ENCODE measurements around the gene ZNF333.
"Not testable (repeated sequence)": the region's sequence is repeated elsewhere in the genome, so short reads cannot be mapped to it uniquely, and the experiment has no call there.

The ZNF333 gene

GRCh38 chr19:14700711-14701375 lies 11.0 kb downstream of the ZNF333 start:
- FAIRE-seq: no peak

DNA sequence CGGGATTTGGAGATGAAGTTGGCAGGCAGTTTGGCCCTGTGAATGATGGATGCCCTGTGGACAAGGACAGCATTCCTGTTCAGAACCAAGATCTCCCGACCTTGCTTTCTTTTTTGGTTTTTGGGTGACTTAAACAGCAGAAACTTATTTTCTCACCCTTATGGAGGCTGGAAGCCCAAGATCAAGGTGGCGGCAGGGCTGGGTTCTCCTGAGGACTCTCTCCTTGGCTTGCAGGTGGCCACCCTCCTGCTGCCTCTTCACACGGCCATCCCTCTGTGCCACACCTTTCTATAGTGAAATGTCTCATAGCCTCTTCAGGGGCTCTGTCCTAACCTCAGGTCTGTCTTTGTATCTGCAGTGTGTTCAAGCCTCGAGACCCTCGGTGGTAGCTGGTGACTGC lies 14.0 kb downstream of the ZNF333 start:
- no peak for FAIRE-seq

DNA sequence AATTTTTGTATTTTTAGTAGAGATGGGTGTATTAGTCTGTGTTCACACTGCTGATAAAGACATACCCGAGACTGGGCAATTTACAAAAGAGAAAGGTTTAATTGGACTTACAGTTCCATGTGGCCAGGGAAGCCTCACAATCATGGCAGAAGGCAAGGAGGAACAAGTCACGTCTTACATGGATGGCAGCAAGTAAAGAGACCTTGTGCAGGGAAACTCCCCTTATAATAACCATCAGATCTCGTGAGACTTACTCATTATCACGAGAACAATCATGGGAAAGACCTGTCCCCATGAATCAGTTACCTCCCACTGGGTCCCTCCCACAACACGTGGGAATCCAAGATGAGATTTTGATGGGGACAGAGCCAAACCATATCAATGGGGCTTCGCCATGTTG lies 14.6 kb downstream of the ZNF333 start:
- FAIRE-seq: no peak

- FAIRE-seq: no peak
Measured at GRCh38 chr19:14715841-14716240, 26.0 kb downstream of the ZNF333 start.

GRCh38 chr19:14718522-14719116 lies 28.8 kb downstream of the ZNF333 start:
- FAIRE-seq: no peak

GRCh38 chr19:14719162-14719561 lies 29.3 kb downstream of the ZNF333 start:
- no peak for FAIRE-seq

DNA sequence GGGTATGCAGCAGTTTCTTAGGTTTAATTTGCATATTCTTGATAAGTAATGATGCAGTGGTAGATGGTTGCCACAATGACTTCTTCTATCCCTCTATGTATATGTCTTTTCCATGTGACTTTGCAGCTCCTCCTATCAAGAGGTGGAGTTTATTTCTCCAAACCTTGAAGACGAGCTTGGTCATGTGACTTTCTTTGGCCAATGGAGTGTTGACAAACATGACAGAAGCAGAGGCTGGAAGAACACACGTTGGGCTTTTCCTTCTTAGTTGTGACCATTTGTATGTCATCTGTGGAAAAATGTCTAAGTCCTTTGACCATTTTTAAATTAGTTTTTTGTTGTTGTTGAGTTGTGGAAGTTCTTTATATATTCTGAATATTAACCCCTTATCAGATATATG lies 32.3 kb downstream of the ZNF333 start:
- FAIRE-seq: no peak

DNA sequence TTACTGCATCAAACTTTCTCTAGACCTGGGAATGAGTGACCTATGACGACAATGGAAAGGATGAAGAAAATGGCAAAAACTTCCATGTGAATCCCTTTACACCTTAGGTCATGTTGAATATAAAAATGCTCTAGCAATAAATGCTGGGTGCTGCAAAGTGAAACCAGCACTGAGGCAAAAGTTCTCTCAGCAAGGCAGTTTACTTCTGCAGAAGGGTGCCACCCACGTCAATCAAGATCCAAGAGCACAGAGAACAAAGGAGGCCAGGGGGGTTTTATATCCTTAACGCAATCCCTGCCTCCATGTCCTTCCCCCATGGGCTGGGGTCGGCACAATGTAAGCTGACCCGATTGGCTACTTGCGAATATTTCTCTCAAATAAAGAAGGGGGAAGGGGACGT lies 38.7 kb downstream of the ZNF333 start:
- no peak for FAIRE-seq

DNA sequence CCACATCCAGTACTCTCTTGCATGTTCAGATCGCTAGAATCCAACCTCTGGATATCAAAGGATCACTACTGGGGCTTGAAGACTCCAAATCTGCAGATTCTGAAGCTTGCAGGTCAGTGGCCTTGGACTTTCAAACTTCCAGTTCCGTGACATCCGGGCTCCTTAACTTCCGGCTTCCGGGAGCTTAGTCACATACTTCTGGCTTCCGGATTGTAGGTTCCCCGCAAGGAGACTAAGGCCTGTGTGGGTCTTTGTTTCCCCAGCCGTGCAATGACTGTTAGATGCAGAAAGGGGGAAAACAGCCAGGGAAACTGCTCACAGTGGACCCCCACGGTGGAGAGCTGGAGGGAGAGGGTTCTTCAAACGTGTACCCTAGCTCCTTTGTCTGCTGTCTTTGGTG lies 41.4 kb downstream of the ZNF333 start:
- FAIRE-seq: no peak

DNA sequence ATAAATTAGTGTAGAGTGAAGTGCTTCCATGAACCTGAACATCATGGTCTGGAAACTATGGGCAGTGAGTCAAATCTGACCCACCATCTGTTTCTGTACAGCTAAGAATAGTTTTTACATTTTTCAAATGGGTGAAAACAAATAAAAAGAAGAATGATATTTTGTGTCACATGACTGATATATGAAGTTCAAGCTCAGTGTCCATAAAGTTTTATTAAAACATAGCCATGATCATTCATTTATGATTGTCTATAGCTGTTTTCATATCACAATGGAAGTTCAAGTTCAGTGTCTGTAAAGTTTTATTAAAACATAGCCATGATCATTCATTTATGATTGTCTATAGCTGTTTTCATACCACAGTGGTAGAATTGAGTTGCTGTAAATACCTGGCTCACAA lies 42.7 kb downstream of the ZNF333 start:
- no peak for FAIRE-seq

DNA sequence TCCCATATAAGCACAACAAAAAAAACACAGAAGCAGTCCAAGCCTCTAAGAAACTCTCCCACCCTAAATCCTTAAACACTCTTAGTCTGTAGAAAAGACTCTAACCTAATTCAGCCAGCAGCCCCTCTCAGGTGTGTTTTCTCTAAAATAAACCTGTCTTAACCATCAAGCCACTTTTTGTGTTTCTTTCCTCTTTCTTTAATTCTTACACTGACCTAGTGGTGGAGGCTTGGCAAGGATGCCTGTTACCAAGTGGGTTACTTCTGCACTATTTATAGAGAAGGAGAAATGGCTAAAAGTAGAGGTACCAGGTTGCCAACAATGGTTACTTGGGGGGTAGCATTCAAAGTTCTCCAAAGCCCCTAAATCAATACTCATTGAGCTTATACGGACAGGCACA lies 43.7 kb downstream of the ZNF333 start:
- FAIRE-seq: no peak

- FAIRE-seq: no peak
Measured at GRCh38 chr19:14735915-14736314, 46.1 kb downstream of the ZNF333 start.

GRCh38 chr19:14746886-14747285 lies 57.0 kb downstream of the ZNF333 start:
- FAIRE-seq: no peak

GRCh38 chr19:14748601-14749000 lies 58.8 kb downstream of the ZNF333 start:
- FAIRE-seq: no peak

DNA sequence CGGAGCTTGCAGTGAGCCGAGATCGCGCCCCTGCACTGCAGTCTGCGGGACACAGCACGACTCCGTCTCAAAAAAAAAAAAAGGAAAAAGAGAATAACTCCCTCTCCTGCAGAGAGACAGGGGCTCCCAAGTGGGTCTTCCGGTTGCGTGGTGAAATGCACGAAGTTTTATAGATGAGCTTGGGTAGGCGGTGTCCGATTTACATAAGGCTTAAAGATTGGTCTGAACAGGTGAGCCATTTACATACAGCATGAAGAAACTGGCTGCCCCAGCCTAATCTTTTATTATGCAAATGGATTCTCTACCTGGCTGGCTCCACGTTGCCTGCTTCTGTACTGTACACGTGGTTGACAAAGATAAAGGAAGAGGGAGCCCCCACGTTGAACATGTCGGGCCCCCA lies 69.0 kb downstream of the ZNF333 start:
- FAIRE-seq: no peak

DNA sequence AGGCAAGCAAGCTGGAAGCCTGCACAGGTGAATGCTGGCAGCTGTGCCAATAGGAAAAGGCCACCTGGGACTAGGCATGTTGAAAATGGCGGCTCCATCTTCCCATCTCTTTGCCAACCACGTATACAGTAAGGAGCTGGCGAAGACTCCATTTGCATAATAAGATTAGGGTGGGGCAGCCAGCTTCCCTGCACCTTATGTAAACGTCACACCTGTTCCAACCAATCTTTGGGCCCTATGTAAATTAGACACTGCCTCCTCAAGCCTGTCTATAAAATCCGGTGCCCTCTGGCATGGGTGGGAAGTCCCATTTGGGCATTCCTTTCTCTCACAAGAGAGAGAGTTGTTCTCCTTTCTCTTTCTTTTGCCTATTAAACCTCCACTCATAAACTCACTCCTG lies 71.8 kb downstream of the ZNF333 start:
- FAIRE-seq: no peak

- FAIRE-seq: no peak
Measured at GRCh38 chr19:14762111-14762510, 72.3 kb downstream of the ZNF333 start.

- FAIRE-seq: no peak
Measured at GRCh38 chr19:14763497-14764145, 73.8 kb downstream of the ZNF333 start.

DNA sequence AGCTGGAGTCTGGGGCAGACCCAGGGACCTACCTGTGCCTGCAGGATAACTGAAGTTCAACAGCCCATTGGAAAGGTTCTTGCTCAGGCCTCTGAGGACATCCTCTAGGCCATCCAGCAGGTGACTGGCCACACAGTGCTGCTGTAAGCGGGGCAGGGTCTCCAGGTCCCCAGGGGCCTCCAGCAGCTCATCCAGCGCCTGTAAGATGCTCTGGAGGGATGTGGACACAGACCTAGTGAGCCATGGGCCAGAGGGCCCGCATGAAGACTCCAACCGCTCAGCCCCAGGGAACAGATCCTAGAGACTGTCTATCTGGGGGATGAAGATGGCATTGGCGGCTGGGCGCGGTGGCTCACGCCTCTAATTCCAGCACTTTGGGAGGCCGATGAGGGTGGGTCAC lies 74.6 kb downstream of the ZNF333 start:
- FAIRE-seq: no peak

GRCh38 chr19:14765403-14765802 lies 75.6 kb downstream of the ZNF333 start:
- FAIRE-seq: not testable (repeated sequence)

GRCh38 chr19:14765841-14766240 lies 76.0 kb downstream of the ZNF333 start:
- not testable (repeated sequence) for FAIRE-seq

GRCh38 chr19:14767466-14767971 lies 77.7 kb downstream of the ZNF333 start:
- FAIRE-seq: no peak

DNA sequence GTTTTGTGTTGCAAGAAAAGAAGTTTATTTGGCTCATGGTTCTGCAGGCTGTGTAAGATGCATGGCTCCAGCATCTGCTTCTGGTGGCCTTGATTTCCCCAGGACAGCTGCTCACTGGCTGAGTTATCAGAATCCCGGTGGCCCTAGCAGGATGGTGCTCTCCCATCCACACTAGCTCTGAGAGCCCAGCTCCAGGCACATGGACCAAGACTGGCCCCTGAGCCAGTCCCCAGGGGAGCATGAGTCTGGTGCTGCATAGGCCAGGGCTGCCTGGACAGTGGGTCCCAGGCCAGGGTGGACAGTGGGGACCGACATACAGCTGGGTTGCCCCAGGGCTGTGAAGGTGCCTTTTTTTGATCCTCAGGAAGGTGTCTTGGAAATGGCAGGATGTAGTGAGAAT lies 78.2 kb downstream of the ZNF333 start:
- no peak for FAIRE-seq

DNA sequence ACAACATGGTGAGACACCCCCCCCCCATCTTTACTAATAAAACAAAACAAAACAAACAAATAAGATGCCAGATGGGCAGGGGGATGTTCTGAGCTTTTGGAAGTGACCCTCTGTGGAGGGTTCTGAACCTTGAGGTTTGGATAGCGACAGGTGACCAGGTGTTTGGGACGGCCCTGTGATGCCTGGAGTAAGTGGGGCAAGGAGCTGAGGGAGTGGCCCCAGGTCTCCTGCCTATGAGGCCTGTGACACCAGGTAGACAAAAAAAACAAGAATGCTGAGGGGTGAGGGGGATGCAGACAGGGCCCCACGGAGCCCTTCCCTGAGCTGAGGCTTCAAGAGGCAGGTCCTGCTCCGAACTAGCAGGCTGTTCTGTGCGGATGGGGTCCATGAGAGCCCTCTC lies 79.4 kb downstream of the ZNF333 start:
- no peak for FAIRE-seq
